OCI-LY1 (cell line): ENCODE results near the gene EIF2B2.

Experiments used
- H2AFZ ChIP-seq: fragments of 200-600 bp; sonication (generic), shearing (Covaris generic); 2 replicates; pipeline ENCODE4 v1.6.0; 2014; ENCODE audit warnings: antibody characterized with exemption, mild to moderate bottlenecking, low read length
- H3F3A ChIP-seq: fragments of 200-600 bp; sonication (generic), shearing (Covaris generic); 2 replicates; pipeline ENCODE4 v1.6.0; 2014; ENCODE audit warnings: mild to moderate bottlenecking, antibody characterized with exemption, low read length, moderate library complexity; ENCODE audit not compliant: insufficient read depth
- H3K27ac ChIP-seq: fragments of 200-600 bp; sonication (generic); 2 replicates; pipeline ENCODE4 v1.5.1; 2014; ENCODE audit warnings: low read length, mixed run types, mild to moderate bottlenecking, low read depth; ENCODE audit not compliant: poor library complexity, severe bottlenecking
- H3K27me3 ChIP-seq: fragments of 200-600 bp; sonication (generic); 2 replicates; pipeline ENCODE4 v1.6.0; 2014; ENCODE audit warnings: antibody characterized with exemption, mild to moderate bottlenecking, low read length, moderate library complexity; ENCODE audit not compliant: insufficient read depth
- H3K36me3 ChIP-seq: fragments of 200-600 bp; sonication (generic); 2 replicates; pipeline ENCODE4 v1.6.1; 2014; ENCODE audit warnings: mild to moderate bottlenecking, antibody characterized with exemption, low read length, moderate library complexity, mixed read lengths; ENCODE audit not compliant: insufficient read depth
- H3K4me1 ChIP-seq: fragments of 200-600 bp; sonication (generic); 2 replicates; pipeline ENCODE4 v1.5.1; 2014; ENCODE audit warnings: mild to moderate bottlenecking, low read length, moderate library complexity; ENCODE audit not compliant: insufficient read depth, severe bottlenecking
- H3K4me2 ChIP-seq: fragments of 200-600 bp; sonication (generic), shearing (Covaris generic); 2 replicates; pipeline ENCODE4 v1.6.1; 2014; ENCODE audit warnings: low read length
- H3K4me3 ChIP-seq: fragments of 200-600 bp; sonication (generic); 2 replicates; pipeline ENCODE4 v1.5.1; 2014; ENCODE audit warnings: low read length, low read depth, mild to moderate bottlenecking, mixed read lengths; ENCODE audit not compliant: poor library complexity, severe bottlenecking
- H3K79me2 ChIP-seq: fragments of 200-600 bp; shearing (Covaris generic); 2 replicates; pipeline ENCODE4 v1.6.1; 2016; ENCODE audit warnings: mixed run types, low read length, mixed read lengths; ENCODE audit not compliant: insufficient read depth
- H3K9ac ChIP-seq: fragments of 200-600 bp; sonication (generic), shearing (Covaris generic); 2 replicates; pipeline ENCODE4 v1.6.1; 2014; ENCODE audit warnings: mild to moderate bottlenecking, low read length, mixed read lengths
- H3K9me2 ChIP-seq: fragments of 200-600 bp; sonication (generic), shearing (Covaris generic); 2 replicates; pipeline ENCODE4 v1.6.1; 2014; ENCODE audit warnings: low read depth, mild to moderate bottlenecking, low read length, mixed read lengths
- H3K9me3 ChIP-seq: fragments of 200-600 bp; shearing (Covaris generic); 2 replicates; pipeline ENCODE4 v1.6.1; 2014; ENCODE audit warnings: low read length, mixed read lengths
- H4K20me1 ChIP-seq: fragments of 200-600 bp; sonication (generic), shearing (Covaris generic); 2 replicates; pipeline ENCODE4 v1.6.0; 2016; ENCODE audit warnings: mild to moderate bottlenecking, low read length; ENCODE audit not compliant: insufficient read depth
- EZH2 ChIP-seq: fragments of 200-600 bp; sonication (generic), shearing (Covaris generic); IDR thresholded peaks from 2 replicates; pipeline ENCODE4 v1.8.0; 2017; ENCODE audit warnings: borderline replicate concordance, mixed run types, mild to moderate bottlenecking, antibody characterized with exemption, low read length, moderate library complexity, mixed read lengths
- TF ChIP-seq, protein P1 (sequence below): fragments of 200-600 bp; sonication (generic), shearing (Covaris generic); IDR thresholded peaks from 2 replicates; pipeline ENCODE4 v1.5.1; 2017; ENCODE audit warnings: mild to moderate bottlenecking, antibody characterized with exemption, low read length, moderate library complexity, mixed read lengths

Gene EIF2B2

DNA sequence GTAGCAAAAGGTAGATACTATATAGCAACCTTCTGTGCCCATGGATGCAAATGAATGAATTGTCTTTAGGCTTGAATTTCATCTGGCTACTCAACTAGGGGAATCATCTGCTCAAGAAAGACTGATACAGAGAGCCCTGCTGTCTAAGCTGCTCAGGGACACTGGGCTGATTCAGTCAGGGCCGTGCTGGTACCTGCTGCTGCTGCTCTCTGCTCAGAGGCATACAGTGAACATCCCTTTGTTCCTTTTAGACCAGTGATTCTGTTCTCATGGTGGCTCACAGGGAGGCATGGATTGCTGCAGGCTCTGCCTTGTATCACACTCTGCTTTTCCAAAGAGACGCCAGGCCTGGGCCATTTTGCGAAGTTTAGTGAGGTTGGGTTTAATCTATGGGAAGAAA lies 14.1 kb downstream of the EIF2B2 start:
- no peaks in the 10 kb centered on the region for H3K27me3 ChIP-seq
- no peaks in the 10 kb centered on the region for H3K4me1 ChIP-seq
- no peak overlapping the region for H3K4me2 ChIP-seq
- no peak overlapping the region for H3K27ac ChIP-seq
- H3K9ac ChIP-seq = no peak overlapping the region
- no peaks in the 10 kb centered on the region for H4K20me1 ChIP-seq
- H3K9me3 ChIP-seq = no peaks in the 10 kb centered on the region
- H3F3A ChIP-seq = no peaks in the 10 kb centered on the region
- H3K36me3 ChIP-seq = peaks cover 77% of the 10 kb centered on the region
- H3K9me2 ChIP-seq = no peaks in the 10 kb centered on the region
- H3K79me2 ChIP-seq = no peaks in the 10 kb centered on the region
- no peak overlapping the region for H2AFZ ChIP-seq
- H3K4me3 ChIP-seq = no peak overlapping the region
- TF ChIP-seq, protein P1, sequence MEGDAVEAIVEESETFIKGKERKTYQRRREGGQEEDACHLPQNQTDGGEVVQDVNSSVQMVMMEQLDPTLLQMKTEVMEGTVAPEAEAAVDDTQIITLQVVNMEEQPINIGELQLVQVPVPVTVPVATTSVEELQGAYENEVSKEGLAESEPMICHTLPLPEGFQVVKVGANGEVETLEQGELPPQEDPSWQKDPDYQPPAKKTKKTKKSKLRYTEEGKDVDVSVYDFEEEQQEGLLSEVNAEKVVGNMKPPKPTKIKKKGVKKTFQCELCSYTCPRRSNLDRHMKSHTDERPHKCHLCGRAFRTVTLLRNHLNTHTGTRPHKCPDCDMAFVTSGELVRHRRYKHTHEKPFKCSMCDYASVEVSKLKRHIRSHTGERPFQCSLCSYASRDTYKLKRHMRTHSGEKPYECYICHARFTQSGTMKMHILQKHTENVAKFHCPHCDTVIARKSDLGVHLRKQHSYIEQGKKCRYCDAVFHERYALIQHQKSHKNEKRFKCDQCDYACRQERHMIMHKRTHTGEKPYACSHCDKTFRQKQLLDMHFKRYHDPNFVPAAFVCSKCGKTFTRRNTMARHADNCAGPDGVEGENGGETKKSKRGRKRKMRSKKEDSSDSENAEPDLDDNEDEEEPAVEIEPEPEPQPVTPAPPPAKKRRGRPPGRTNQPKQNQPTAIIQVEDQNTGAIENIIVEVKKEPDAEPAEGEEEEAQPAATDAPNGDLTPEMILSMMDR = no peak
- TF ChIP-seq EZH2 = no peak

DNA sequence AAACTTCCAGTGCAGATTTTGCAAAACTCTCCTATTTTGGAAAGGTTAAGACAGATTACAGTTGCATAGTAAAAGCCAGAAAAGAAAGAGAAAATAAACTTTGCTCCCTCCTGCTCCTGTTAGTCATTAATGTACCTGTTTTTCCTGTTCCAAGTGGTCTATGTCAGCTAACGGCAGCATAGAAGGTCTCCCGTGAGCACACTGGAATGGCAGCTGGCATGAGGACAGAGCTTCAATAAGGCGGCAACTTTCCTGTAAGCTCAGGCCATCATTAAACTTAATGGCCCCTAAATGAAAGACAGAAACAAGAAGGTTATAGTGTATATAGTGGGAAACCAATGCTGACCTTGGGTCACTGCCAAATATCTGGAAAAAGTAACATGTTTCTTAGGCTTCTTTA lies 16.0 kb downstream of the EIF2B2 start:
- H4K20me1 ChIP-seq = no peaks in the 10 kb centered on the region
- no peak overlapping the region for H3K27ac ChIP-seq
- no peaks in the 10 kb centered on the region for H3K9me2 ChIP-seq
- no peaks in the 10 kb centered on the region for H3K79me2 ChIP-seq
- no peak overlapping the region for H3K9ac ChIP-seq
- no peaks in the 10 kb centered on the region for H3K9me3 ChIP-seq
- H3K4me2 ChIP-seq = no peak overlapping the region
- no peak for TF ChIP-seq EZH2
- TF ChIP-seq, protein P1 = no peak
- H3K4me3 ChIP-seq = no peak overlapping the region
- H3K27me3 ChIP-seq = no peaks in the 10 kb centered on the region
- no peaks in the 10 kb centered on the region for H3K4me1 ChIP-seq
- no peak overlapping the region for H2AFZ ChIP-seq
- no peaks in the 10 kb centered on the region for H3F3A ChIP-seq
- peaks cover 77% of the 10 kb centered on the region for H3K36me3 ChIP-seq

DNA sequence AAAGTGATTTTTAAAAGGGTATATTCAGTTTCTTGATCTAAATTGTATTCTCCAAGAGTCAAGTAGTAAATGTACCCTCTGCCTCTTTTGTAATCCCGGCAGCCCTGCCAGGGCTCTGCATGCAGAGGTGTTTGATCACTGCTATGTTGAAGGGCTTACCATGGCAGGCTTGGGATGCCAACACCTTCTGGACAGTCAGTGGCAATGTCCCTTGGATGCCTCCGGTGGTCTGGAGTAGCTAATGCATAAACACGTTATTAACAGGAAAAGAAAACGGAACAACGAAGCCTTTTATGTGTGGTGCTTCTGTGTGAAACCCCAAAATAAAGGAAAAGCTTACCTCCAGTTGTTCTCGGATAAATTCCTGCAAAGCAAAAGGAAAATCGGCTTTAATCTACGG lies 19.9 kb downstream of the EIF2B2 start:
- no peak overlapping the region for H3K27ac ChIP-seq
- peaks cover 51% of the 10 kb centered on the region for H3K36me3 ChIP-seq
- H3F3A ChIP-seq = no peaks in the 10 kb centered on the region
- no peaks in the 10 kb centered on the region for H4K20me1 ChIP-seq
- H3K9me2 ChIP-seq = no peaks in the 10 kb centered on the region
- H3K4me2 ChIP-seq = no peak overlapping the region
- H3K9ac ChIP-seq = no peak overlapping the region
- no peaks in the 10 kb centered on the region for H3K9me3 ChIP-seq
- H3K79me2 ChIP-seq = no peaks in the 10 kb centered on the region
- no peak for TF ChIP-seq EZH2
- TF ChIP-seq, protein P1 = peak; percentile 38
- H3K27me3 ChIP-seq = no peaks in the 10 kb centered on the region
- H3K4me1 ChIP-seq = no peaks in the 10 kb centered on the region
- H3K4me3 ChIP-seq = no peak overlapping the region
- no peak overlapping the region for H2AFZ ChIP-seq
